ENCODE results near the gene CD99L2. TPM values are rescaled to one million over a fixed set of nuclear protein-coding genes. Genes with fewer than 3 reads are reported as not detected.

Gene CD99L2
- total and polyA plus RNA-seq, 2 of the 8 experiments (the other 6 are each of a cell fraction or from before 2014, with no cell fraction given), result 8.0 to 8.5 TPM

- no peak overlapping the region for H3K56ac ChIP-seq (replicated peaks; ENCODE audit: insufficient read length, low read depth, low read length)
- H3K23ac ChIP-seq (ENCODE audit: insufficient read length), result no peak overlapping the region
- H3K4me2 ChIP-seq (ENCODE audit: insufficient read depth in 1 of 2, low read depth in 2 of 2, low read length in 2 of 2), result no peak overlapping the region
- H4K5ac ChIP-seq (ENCODE audit: insufficient read length, low read depth, low read length), result no peak overlapping the region
- H3K27ac ChIP-seq (ENCODE audit: low read depth, low read length), result no peak overlapping the region
- POLR2A ChIA-PET (ENCODE audit: partially characterized antibody), result no interaction called here
- H3K14ac ChIP-seq (ENCODE audit: insufficient read length), result no peak overlapping the region
- no peak overlapping the region for H2AK5ac ChIP-seq (ENCODE audit: low read depth, low read length)
- no peak overlapping the region for H2BK120ac ChIP-seq (replicated peaks; ENCODE audit: low read depth, low read length)
- no peak overlapping the region for H2BK5ac ChIP-seq (ENCODE audit: low read depth, low read length)
- CTCF ChIA-PET (ENCODE audit: partially characterized antibody), result no interaction called here
- no peaks in the 10 kb centered on the region for H3K79me2 ChIP-seq (ENCODE audit: control insufficient read depth in 1 of 2, insufficient read depth in 2 of 2, low read length in 2 of 2)
- no peak overlapping the region for H3K4ac ChIP-seq (replicated peaks; ENCODE audit: insufficient read length, low read depth, low read length)
- WGBS, 2 experiments (ENCODE audit: extremely low coverage in 1 of 2, insufficient coverage in 1 of 2, insufficient read length in 1 of 2, insufficient replicate concordance in 2 of 2, low coverage in 1 of 2, low lambda C conversion rate in 2 of 2, missing lambda C conversion rate in 1 of 2), result 91% methylated on average over 6 of the region's 6 CpGs; no CpG with 5 or more reads in 1 of the 2 experiments
- FAIRE-seq (no peak), DNase-seq (ENCODE audit: low read depth in 1 of 2, low spot score in 2 of 2) (no peak)
- no peak overlapping the region for H2AFZ ChIP-seq (ENCODE audit: low read length)
- TF ChIP-seq TBP (IDR thresholded peaks at IDR 0.05; ENCODE audit: low read depth, low read length), result no peak
- TF ChIP-seq ZNF274 (IDR thresholded peaks at IDR 0.05; ENCODE audit: borderline replicate concordance, extremely low read depth, low read length), result no peak
- TF ChIP-seq POLR2AphosphoS5 (IDR thresholded peaks at IDR 0.05; ENCODE audit: low read depth, low read length), result no peak
- no peak for TF ChIP-seq CHD2 (IDR thresholded peaks at IDR 0.05; ENCODE audit: low read length)
- TF ChIP-seq SIX5 (IDR thresholded peaks at IDR 0.05; ENCODE audit: low read depth, low read length), result no peak
- TF ChIP-seq CEBPB (IDR thresholded peaks at IDR 0.05; ENCODE audit: low read depth, low read length), result no peak
- TF ChIP-seq TEAD4 (IDR thresholded peaks at IDR 0.05; ENCODE audit: low read depth, low read length), result no peak
- TF ChIP-seq TAF7 (optimal IDR thresholded peaks at IDR 0.05; ENCODE audit: borderline replicate concordance, low read depth, low read length), result no peak
- no peak for TF ChIP-seq SP2 (IDR thresholded peaks at IDR 0.05; ENCODE audit: low read length)
- no peak for TF ChIP-seq MAFK (IDR thresholded peaks at IDR 0.05; ENCODE audit: low read depth, low read length)
- no peak for TF ChIP-seq GTF2F1 (IDR thresholded peaks at IDR 0.05; ENCODE audit: borderline replicate concordance, low read depth, low read length)
- TF ChIP-seq JUND (IDR thresholded peaks at IDR 0.05; ENCODE audit: low read length), result no peak
- TF ChIP-seq KDM5A (IDR thresholded peaks at IDR 0.05; ENCODE audit: low read length), result no peak
- no peak for TF ChIP-seq YY1 (IDR thresholded peaks at IDR 0.05; ENCODE audit: low read depth, low read length)
- TF ChIP-seq GABPA (IDR thresholded peaks at IDR 0.05; ENCODE audit: borderline replicate concordance, insufficient read depth, low read length), result no peak
- TF ChIP-seq CHD1 (IDR thresholded peaks at IDR 0.05; ENCODE audit: low read depth, low read length), result no peak
- H3K79me1 ChIP-seq (ENCODE audit: low read depth, low read length), result no peaks in the 10 kb centered on the region
- H3K23me2 ChIP-seq (ENCODE audit: low read depth, low read length), result no peaks in the 10 kb centered on the region
- H3K9me3 ChIP-seq (ENCODE audit: insufficient read depth in 2 of 2, low read depth in 1 of 2, low read length in 1 of 2), result no peaks in the 10 kb centered on the region
- no peak overlapping the region for H3K18ac ChIP-seq (ENCODE audit: extremely low read depth, low read length)
- no peak overlapping the region for H2BK20ac ChIP-seq (ENCODE audit: low read length)
- H2BK15ac ChIP-seq (ENCODE audit: low read length), result no peak overlapping the region
- no peaks in the 10 kb centered on the region for H3K27me3 ChIP-seq (replicated peaks in 1 of 4; ENCODE audit: control insufficient read depth in 3 of 4, extremely low read depth in 1 of 4, insufficient read depth in 3 of 4, low read length in 3 of 4)
- H3K36me3 ChIP-seq (ENCODE audit: control insufficient read depth in 2 of 4, insufficient read depth in 4 of 4, low read length in 3 of 4), result no peaks in the 10 kb centered on the region
- no peak overlapping the region for H4K8ac ChIP-seq (ENCODE audit: extremely low read depth, insufficient read depth, low read length)
- no peak overlapping the region for H3K4me3 ChIP-seq (ENCODE audit: extremely low read depth in 1 of 4, insufficient read depth in 2 of 4, low read depth in 3 of 4, low read length in 4 of 4)
- H4K91ac ChIP-seq (replicated peaks; ENCODE audit: insufficient read length, low read length), result no peak overlapping the region
- no peaks in the 10 kb centered on the region for H3K4me1 ChIP-seq (replicated peaks in 1 of 4; ENCODE audit: control insufficient read depth in 3 of 4, insufficient read depth in 4 of 4, low read length in 3 of 4)
- no peaks in the 10 kb centered on the region for H4K20me1 ChIP-seq (replicated peaks in 1 of 2; ENCODE audit: control insufficient read depth in 1 of 2, insufficient read depth in 2 of 2, low read length in 2 of 2)
- H3K9ac ChIP-seq (replicated peaks in 1 of 4; ENCODE audit: extremely low read depth in 1 of 4, low read depth in 3 of 4, low read length in 3 of 4), result no peak overlapping the region
- H2BK12ac ChIP-seq (ENCODE audit: low read depth, low read length), result no peak overlapping the region
These were observed 56.8 kb downstream of the CD99L2 start for GRCh38 chrX:150841456-150842197.
